Measurements from ENCODE around the gene ZNF814.
"Not testable (repeated sequence)": the region's sequence is repeated elsewhere in the genome, so short reads cannot be mapped to it uniquely, and the experiment has no call there.

Gene ZNF814

DNA sequence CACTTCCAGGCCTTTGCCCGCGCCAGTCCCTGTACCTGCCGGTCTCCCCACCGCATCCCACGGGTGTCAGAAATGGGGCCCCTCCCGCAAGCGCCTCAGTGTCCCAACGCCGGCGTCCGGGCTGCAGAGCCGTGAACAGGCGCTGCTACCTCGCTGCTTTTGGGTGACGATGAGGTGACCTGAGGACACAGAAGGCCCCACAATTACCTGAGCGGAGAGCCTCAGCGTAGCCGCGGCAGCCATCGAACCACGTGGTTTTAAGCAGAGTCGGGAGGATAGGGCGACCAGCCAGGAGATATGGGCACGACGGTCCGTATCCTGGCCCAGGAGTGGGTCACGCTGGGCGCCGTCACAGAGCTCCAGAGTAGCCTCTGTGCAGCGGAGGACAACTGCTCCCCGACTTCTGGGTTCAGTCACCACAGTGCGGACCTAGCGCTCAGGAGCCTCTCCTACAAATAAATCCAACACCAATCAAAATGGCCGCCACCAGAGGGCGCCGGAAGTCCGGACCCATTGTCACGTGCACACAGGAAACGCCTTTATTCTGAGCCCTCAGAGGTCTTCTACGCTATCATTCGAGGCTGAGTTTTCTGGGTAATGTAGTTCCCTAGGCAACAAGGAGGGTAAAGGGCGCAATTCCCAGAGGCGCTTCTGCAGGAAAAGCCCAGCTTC, at the start of gene ZNF814:
Gene ZNF814, minus strand, starts transcription at position 478 of the 672 bp plus-strand sequence. Its CDS starts 235 bp downstream, at position 243.
- DNase-seq (ENCODE audit: low read depth in 1 of 2, low spot score in 1 of 2) = peak; percentile 44 to 92
- TF ChIP-seq JUND (IDR thresholded peaks at IDR 0.05; ENCODE audit: low read depth) = no peak
- in situ Hi-C loops (cut with HindIII; ENCODE audit: low pct_unique_long_range_greater_than_20kb, low sequenced_read_pairs) = no loop called here

DNA sequence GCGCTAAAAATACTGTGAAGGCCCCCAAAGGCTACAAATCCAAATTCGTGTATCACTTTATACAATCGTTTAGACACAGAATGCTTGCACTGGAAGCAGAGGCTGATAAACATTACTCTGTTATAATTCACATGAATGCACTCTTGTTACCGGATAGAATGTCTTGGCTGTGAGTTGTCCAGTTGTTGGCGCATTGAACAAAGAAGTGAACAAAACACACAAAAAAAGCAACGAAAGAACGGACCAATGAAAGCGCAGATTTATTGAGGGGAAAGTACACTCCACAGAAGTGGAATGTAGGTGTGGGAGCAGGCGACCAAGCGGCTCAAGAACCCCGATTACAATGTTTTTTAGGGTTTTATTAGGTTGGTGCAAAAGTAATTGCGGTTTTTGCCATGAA, 46.9 kb upstream of the ZNF814 start:
- TF ChIP-seq JUND (IDR thresholded peaks at IDR 0.05; ENCODE audit: low read depth) = no peak
- no peak for DNase-seq (ENCODE audit: low read depth in 1 of 2, low spot score in 1 of 2)
- in situ Hi-C loops (cut with HindIII; ENCODE audit: low pct_unique_long_range_greater_than_20kb, low sequenced_read_pairs) = no loop called here

DNA sequence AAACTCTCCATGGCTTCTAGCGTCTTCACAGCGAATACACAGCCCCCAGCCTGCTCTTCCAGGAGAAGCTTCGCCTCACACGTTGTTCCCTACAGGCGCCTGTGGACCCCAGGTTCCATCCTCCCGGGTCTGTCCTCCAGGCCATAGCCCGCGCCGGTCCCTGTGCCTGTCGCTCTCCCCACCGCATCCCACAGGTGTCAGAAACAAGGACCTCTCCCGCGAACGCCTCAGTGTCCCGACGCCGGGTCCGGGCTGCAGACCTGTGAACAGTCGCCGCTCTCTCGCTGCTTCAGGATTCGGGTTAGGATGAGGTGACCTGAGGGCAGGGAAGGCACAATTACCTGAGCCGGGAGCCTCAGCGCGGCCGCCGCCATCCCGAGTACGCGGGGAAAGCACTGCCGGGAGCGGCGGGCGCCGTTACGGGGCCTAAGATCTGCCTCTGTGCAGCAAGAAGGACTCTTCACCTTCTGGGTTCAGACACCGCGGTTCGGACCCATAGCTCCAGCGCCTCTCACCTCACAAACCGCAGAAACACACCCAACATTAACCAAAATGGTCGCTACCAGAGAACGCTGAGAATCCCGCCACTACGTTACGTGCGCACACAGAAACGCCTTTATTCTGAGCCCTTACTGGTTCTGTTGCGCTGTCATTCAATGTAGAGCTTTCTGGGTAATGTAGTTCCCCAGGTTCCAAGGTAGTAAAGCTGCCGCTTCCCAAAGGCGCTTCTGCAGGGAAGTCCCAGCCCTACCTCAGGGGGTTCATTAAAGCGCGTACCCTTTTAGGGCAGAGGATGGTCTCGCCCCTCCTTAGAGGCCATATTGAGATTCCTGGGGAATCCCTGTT, 46.2 kb upstream of the ZNF814 start, which contains the start of gene ZNF418:
Gene ZNF418, minus strand, starts transcription at position 583 of the 846 bp plus-strand sequence. CDS start 1,580 bp downstream, outside the sequence.
- DNase-seq (ENCODE audit: low read depth in 1 of 2, low spot score in 1 of 2) = peak; percentile 37 to 92
- in situ Hi-C loops (cut with HindIII; ENCODE audit: low pct_unique_long_range_greater_than_20kb, low sequenced_read_pairs) = no loop called here
- no peak for TF ChIP-seq JUND (IDR thresholded peaks at IDR 0.05; ENCODE audit: low read depth)

DNA sequence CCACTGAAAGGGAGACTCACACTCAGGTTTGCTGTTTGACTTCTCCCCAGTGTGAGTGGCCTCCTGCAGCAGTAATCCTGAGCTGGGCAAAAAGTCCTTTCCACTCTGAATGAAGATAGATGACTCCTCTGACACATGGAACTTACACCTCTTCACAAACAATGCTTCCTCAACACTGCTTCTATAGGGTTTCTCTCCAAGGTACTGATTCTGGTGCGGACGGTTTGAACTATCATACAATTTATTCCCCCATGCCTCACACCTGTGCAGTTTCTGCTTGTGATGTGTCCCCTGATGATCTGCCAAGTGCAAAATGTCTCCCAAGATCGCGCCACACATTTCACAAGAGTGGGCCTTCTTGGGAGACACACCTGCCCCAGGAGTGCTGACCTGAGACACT, 38.8 kb upstream of the ZNF814 start:
- in situ Hi-C loops (cut with HindIII; ENCODE audit: low pct_unique_long_range_greater_than_20kb, low sequenced_read_pairs) = no loop called here
- no peak for DNase-seq (ENCODE audit: low read depth in 1 of 2, low spot score in 1 of 2)
- TF ChIP-seq JUND (IDR thresholded peaks at IDR 0.05; ENCODE audit: low read depth) = no peak

DNA sequence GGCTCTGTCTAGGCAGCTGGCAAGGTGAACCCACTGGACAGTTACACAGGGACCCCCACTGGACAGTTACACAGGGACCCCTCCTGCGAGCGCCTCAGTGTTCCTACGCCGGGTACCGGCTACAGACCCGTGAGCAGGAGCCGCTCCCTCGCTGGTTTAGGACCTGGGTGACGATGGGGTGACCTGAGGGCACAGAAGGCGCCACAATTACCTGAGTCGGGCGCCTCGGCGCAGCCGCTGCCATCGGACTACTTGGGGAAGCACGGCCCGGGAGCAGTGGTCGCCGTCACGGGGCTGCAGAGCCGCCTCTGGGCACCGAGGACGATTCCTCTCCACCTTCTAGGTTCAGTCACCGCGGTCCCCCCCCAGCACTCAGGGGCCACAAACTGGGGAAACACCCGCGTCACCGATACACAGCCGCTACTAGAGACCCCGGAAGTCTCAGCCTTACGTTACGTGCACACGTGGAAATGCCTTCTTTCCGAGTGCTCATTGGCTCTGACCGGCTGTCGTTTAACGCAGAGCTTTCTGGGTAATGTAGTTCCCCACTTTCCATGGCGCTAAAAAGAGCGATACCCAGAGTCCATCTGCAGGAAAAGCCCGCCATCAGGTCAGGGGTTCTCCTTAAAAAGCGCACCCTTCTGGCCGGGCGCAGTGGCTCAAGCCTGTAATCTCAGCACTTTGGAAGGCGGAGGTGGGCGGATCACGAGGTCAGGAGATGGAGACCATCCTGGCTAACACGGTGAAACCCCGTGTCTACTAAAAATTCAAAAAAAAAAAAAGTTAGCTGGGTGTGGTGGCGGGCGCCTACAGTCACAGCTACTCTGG, 27.5 kb upstream of the ZNF814 start, which contains the start of gene ZNF417:
Gene ZNF417, minus strand, starts transcription at position 425 of the 828 bp plus-strand sequence. Its CDS starts 181 bp downstream, at position 244.
- DNase-seq (ENCODE audit: low read depth in 1 of 2, low spot score in 1 of 2) = peak; percentile 72 to 93
- in situ Hi-C loops (cut with HindIII; ENCODE audit: low pct_unique_long_range_greater_than_20kb, low sequenced_read_pairs) = not testable (repeated sequence)

DNA sequence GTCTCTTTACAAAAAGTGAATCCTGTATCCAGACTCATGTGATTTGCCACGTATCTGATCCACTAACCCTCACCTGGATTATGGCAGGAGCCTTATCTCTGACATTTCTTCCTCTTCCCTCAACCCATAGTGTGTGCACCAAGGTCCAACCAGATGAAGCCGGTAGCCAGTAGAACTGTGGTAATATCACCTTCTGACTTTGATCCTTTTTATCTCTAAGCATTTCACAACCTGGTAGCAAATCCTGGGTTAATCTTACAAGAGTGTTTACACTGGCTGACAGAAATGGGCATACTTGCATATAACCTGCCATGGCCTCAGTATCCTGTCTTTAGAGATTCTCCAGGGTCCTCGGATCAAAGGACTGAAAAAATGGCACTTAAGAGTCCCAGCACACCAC, 25.7 kb upstream of the ZNF814 start:
- no peak for TF ChIP-seq JUND (IDR thresholded peaks at IDR 0.05; ENCODE audit: low read depth)
- no peak for DNase-seq (ENCODE audit: low read depth in 1 of 2, low spot score in 1 of 2)
- in situ Hi-C loops (cut with HindIII; ENCODE audit: low pct_unique_long_range_greater_than_20kb, low sequenced_read_pairs) = no loop called here

DNA sequence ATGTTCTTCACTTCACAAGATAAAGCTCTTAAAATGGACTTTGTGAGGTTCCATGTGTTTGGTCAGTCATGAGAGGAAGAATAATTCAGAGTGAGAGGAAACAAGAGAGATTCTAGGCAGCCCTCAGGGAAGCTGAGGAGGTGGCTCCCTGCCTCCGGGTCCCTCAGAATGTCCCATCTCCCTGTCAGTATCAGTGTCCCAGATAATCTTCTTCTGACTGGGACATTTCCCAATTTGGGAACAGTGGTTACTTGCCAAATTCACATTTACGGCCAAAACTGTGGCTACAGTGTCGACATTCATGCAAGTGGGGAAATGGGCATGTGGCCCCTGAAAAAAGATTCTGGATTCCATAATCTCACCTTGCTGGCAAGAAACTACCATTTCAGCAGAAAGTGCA, 18.6 kb upstream of the ZNF814 start:
- in situ Hi-C loops (cut with HindIII; ENCODE audit: low pct_unique_long_range_greater_than_20kb, low sequenced_read_pairs) = no loop called here
- no peak for DNase-seq (ENCODE audit: low read depth in 1 of 2, low spot score in 1 of 2)
- TF ChIP-seq JUND (IDR thresholded peaks at IDR 0.05; ENCODE audit: low read depth) = no peak

DNA sequence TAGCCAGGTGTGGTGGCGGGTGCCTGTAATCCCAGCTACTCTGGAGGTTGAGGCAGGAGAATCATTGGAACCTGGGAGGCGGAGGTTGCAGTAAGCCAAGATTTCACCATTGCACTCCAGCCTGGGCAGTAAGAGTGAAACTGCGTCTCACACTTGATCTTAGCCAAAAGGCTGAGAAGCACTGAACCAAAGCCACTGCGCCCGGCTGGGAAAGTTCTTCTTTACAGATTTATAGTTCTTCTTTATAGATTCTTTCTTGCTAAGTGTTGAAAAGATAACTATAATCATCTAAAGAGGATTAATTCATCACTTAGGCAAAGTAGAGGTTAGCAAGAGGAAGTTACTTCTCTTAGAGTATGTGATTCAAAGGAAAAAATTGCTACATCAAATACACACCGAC, 16.4 kb upstream of the ZNF814 start:
- in situ Hi-C loops (cut with HindIII; ENCODE audit: low pct_unique_long_range_greater_than_20kb, low sequenced_read_pairs) = no loop called here
- no peak for DNase-seq (ENCODE audit: low read depth in 1 of 2, low spot score in 1 of 2)
- TF ChIP-seq JUND (IDR thresholded peaks at IDR 0.05; ENCODE audit: low read depth) = no peak

DNA sequence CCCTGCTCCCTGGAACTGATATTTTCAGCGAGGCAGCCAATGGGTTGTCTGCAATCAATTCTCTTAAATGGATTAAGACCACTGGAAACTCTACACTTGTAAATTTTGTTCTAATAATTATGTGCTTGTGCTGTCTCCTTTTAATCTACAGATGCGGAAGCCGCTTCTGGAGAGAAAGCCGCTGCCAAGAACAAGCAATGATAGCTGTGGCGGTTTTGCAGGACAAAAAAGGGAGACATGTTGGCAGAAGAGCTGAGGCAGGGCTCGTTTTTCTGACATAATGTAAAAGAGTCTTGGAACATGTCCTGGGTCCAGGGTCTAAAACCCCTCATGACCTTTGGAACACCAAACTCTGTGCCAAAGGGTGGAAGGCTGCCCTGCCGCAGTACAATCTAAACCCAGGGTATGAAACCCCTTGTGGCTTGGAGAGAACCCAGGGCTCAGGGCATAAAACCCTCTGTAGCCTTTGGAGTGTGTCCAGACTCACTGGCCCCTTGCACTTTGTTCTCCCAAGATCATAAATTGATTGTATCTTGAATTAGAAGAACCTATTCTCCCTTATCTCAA, 14.9 kb upstream of the ZNF814 start:
- no peak for DNase-seq (ENCODE audit: low read depth in 1 of 2, low spot score in 1 of 2)
- in situ Hi-C loops (cut with HindIII; ENCODE audit: low pct_unique_long_range_greater_than_20kb, low sequenced_read_pairs) = no loop called here
- TF ChIP-seq JUND (IDR thresholded peaks at IDR 0.05; ENCODE audit: low read depth) = no peak

DNA sequence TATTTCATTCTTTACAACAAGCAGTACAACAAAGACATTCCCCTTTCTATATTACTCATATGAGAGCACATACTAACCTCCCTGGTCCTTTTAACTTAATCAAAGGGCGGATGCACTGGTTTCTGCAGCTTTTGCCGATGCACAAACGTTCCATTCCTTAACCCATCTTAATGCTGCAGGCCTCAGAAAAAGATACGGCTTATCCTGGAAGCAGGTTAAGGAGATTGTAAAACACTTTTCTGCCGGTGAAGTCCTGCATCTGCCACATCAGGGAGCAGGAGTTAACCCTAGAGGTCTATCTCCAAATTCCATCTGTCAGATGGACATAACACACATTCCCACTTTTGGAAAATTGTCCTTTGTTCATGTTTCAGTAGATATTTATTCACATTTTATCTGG, 11.5 kb upstream of the ZNF814 start:
- no peak for TF ChIP-seq JUND (IDR thresholded peaks at IDR 0.05; ENCODE audit: low read depth)
- in situ Hi-C loops (cut with HindIII; ENCODE audit: low pct_unique_long_range_greater_than_20kb, low sequenced_read_pairs) = no loop called here
- no peak for DNase-seq (ENCODE audit: low read depth in 1 of 2, low spot score in 1 of 2)

DNA sequence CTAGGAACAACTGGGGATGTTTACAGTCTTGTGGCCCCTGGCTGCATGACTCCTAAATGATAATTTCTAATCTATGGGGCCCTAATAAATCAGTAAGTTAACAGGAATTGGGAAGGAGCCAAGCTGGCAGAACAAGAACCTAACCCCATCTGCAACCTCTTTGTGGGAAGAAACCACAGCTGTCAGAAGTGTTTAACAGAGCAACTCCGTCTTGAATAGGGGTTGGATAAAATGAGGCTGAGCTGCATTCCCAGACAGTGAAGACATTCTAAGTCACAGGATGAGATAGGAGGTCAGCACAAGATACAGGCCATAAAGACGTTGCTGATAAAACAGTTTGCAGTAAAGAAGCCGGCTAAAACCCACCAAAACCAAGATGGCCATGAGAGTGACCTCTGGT, 1.9 kb upstream of the ZNF814 start:
- not testable (repeated sequence) for DNase-seq (ENCODE audit: low read depth in 1 of 2, low spot score in 1 of 2)

DNA sequence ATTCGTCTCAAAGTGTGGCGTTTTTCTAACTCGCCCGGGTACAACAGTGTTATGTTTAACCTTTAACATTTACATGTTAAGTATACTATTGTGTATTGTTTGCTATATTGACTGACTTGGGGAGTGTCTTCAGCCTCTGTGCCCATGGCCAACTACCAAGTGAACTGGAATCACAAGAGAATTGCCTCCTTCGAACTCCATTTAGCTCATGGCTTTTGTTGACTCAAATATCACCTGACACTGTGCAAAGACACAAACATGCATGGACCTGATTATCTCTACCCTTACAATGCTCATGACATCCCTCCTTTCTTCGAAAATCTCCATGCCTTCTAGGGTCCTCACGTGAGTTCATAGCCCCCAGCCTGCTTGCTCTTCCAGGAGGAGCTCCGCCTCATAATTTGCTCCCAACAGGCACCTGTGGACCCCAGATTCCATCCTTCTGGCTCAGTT, 704 bp downstream of the ZNF814 start:
- TF ChIP-seq JUND (IDR thresholded peaks at IDR 0.05; ENCODE audit: low read depth) = no peak
- in situ Hi-C loops (cut with HindIII; ENCODE audit: low pct_unique_long_range_greater_than_20kb, low sequenced_read_pairs) = no loop called here
- peak in 1 of 2 experiments; percentile 29 for DNase-seq (ENCODE audit: low read depth in 1 of 2, low spot score in 1 of 2)

More for the DNA sequence above, 1.9 kb upstream of the ZNF814 start:
- in situ Hi-C loops (cut with HindIII; ENCODE audit: low pct_unique_long_range_greater_than_20kb, low sequenced_read_pairs) = not testable (repeated sequence)
